GM21737 (cell line): ENCODE results near the gene RBM5.
"Not testable (repeated sequence)": the region's sequence is repeated elsewhere in the genome, so short reads cannot be mapped to it uniquely, and the experiment has no call there.

ENCODE experiments used
- ATAC-seq: cut with Tn5 transposase; IDR thresholded peaks from one replicate; pipeline ENCODE4 v1.9.1; 2021; ENCODE audit warnings: mild to moderate bottlenecking, moderate library complexity; ENCODE audit not compliant: unreplicated experiment

Gene RBM5

DNA sequence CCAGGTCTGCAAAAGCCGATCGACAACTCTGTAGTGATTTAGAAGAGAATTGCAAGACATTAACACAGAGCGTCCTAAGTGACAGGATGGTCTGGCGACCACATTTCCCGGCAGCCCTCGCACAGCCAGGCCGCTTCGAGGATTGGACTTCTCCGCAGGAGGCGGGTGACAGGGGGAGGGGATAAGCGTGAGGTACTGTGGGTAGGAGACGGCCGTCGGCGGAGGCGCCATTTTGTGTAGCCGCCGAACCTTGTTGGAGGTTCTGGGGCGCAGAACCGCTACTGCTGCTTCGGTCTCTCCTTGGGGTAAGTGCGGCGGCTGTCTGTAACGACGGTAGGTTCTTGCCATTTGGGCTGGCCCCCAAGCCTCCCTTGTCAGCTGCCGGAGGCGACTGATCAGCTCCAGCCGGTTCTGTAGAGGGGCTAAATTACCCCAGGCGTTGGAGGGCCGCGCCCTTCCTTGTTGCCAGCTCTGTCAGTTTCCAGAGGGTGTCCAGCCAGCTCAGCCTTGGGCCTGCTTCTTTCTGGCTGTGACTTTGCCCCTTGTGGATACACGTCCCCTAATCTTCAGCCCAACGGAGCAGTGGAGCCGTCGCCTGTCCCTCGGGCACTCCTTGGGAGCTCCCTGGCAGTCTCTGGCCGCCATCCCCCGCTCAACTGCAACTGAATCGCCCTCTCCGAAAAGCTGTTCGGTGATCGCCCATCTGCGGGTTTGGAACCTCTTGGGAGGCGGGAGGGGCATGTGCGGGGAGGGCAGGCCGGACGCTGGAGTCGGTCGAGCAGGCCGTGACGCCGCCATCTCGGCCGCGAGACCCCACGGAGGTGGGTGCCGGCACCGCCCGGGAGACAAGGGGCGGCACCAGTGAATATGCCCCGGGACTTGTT is at the start of gene RBM5:
Gene RBM5, plus strand, starts transcription at position 195 of the 884 bp plus-strand sequence. CDS start 1,516 bp downstream, outside the sequence.
- peak; percentile 97 for ATAC-seq

DNA sequence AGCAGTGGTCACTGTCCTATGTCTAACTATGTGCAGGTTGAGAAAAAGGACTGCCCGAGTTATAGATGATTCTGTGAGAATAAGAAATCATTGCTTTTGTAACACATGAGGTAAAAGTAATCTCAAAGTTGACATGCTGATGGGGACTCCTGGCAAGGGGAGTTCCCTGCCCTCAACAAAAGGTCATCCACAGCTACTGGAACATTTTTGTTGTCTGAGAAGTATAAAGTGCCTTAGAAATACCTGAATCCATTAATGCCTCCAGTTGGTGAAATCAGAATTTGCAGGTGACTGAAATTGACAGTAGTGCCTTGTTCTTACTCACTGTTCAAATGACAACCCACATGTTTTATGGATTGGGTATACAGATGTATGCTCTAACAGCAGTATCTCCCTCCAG is 43.7 kb upstream of the RBM5 start:
- no peak for ATAC-seq

DNA sequence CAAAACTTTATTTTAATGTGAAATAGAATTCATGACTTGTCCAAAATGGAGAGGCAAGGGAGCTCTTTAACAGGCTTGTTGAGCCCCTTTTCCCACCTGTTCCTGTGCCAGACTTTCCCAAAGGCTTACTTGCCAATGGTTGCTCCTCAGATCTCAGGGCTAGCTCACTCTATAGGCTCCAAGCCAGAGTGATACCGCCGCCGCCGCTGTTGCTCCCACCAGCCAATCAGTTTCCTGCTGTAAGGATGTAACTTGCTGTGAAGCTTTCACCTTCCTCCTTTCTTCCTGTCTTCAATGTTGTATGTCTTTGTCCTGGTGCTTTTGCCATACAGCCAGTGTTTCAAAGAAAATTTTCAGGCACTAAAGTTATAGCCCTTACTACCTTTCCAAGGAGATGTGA is 41.3 kb upstream of the RBM5 start:
- ATAC-seq: no peak

DNA sequence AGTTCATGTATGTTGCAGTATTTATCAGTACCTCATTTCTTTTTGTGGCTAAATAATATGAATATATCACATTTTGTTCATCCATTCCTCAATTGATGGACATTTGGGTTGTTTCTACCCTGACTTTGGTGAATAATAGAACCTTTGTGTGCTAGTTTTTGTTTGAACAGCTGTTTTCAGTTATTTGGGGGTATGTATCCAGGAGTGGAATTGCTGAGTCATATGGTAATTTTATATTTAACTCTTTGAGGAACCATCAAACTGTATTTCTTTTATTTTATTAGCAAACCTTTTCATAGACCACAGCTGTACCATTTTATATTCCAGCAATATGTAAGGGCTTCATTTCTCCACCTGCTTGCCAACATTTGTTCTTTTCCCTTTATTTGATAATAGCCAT is 38.4 kb upstream of the RBM5 start:
- ATAC-seq: no peak

DNA sequence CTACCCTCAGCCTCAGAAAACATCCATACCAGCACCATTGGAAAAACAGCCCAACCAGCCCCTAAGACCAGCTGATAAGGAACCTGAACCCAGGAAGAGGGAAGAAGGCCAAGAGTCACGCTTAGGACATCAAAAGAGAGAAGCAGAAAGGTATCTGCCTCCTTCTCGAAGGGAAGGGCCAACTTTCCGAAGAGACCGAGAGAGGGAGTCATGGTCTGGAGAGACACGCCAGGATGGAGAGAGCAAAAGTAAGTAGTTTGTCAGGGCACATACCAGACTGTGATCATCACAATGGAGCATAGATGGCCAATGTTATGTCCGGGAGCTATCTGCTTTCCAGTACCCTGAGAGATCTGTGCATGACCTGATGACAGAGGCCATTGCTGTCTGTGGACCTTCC is 31.0 kb upstream of the RBM5 start:
- no peak for ATAC-seq

DNA sequence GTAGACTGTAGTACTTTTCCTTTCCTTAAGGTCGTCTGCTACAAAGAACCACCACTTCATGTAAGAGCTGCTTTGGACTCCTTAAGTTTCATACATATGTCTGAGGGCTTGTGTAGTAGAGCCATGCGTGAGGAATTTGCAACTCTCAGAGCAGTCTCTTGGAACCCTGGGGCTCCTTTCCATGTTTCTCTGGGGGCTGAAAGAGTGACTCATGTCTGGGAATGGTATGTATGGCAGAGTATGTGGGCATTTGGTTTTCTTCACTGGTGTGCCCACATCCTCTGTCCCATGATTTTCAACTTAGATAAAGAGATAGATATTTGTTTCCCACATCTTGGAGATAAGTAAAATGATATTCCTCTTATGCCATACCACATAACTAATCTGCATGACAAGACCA is 20.6 kb upstream of the RBM5 start:
- no peak for ATAC-seq

DNA sequence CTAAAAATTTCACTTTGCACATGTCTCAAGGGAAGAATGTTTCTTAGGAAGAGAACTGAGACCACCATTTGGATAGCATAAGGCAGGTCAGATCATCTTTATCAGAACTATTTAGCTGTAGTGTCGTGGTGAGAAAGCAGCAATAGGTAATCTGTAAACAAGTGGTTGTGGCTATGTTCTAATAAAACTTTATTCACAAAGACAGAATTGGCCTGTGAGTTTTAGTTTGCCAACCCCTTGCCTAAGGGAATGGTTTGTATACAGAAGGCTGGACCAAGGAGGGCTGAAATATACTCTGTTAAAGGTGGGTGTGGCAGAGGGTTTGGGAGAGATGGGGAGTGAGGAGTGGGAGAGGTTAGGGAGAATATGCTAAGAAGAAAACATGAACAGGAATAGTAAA is 10.6 kb upstream of the RBM5 start:
- no peak for ATAC-seq

DNA sequence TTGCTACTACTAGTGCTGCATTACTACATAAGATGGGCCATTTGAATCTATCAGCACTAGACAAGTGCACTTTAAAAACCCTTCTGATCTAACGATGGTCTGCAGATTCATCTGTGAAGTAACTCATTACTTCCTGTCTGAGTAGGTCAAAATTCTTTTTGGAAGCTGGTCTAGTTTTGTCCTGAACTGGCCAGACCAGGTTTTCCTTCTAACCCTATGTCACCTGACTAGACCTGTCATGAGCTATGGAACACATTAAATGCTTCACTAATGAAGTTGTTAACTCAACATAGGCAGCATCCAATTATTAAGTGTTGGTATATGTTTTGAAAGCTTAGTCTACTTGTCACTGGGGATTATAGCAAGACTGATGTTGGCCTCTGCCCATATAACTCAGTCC is 10.1 kb upstream of the RBM5 start:
- no peak for ATAC-seq

DNA sequence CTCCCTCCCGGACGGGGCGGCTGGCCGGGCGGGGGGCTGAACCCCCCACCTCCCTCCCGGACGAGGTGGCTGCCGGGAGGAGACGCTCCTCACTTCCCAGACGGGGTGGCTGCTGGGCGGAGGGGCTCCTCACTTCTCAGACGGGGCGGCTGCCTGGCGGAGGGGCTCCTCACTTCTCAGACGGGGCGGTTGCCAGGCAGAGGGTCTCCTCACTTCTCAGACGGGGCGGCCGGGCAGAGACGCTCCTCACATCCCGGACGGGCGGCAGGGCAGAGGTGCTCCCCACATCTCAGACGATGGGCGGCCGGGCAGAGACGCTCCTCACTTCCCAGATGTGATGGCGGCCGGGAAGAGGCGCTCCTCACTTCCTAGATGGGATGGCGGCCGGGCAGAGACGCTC is 3.8 kb upstream of the RBM5 start:
- not testable (repeated sequence) for ATAC-seq

DNA sequence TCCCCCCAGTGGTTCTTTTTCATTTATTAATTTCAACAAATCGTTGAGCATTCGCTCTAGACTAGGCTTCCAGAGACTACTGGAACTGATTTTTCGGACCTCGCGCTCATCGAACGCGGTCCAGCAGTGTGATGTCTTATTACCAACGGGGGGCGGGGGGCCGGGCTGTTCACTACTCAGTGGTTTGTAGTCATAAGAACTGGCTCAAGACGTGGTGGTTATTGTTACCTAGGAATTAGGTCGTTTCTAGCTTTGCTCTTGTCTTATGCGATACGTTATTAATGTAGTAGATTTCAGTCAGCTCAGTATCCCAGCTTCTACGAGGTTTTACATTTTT is 858 bp downstream of the RBM5 start:
- ATAC-seq: no peak

DNA sequence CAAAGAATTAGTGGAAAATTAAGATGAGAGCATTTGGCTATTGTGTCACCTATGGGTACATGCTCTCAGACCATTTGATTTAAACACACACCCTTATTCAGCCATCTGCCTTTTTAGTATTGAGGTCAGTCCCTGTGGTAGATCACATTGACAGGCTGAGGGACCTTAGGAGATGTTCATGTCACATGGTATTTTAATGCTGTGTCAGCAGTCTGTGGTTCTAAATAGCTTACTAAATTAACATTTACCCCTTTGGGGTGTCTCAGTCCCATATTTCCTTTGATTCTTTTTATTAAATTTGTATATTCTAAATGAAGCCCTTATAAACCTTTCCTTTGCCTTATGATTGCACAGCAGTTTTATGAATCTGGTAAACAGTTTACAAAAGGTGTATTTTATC is 2.3 kb downstream of the RBM5 start:
- no peak for ATAC-seq

DNA sequence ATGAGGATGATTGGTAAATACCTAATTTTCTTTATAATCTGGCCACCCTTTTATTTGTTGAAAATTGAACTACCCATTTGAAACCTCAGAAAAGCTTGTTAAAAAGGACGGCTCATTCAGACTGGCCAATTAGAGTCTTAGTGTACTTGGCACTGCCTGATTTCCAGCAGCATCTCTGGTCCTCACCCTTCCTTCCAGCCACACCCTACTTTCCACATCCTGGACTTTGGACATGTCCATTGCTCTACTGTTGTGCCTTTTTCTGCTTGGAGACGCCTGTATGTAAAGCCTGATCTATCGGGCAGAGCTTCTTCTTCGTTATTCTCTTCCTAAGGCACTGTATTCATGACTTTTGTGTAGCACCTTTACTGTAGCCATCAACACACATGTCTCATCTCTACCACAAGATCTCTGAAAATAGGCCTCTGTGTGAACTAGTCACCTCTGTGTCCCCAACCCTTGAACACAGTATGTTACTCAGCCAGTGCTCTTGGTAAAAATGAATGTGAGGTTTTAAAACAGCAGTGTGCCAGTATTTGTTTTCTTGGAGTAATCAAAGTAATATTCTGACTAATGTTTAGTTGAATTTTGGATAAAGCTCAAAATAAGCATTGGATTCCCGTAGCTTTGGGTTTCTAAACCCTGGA is 6.8 kb downstream of the RBM5 start:
- ATAC-seq: no peak

DNA sequence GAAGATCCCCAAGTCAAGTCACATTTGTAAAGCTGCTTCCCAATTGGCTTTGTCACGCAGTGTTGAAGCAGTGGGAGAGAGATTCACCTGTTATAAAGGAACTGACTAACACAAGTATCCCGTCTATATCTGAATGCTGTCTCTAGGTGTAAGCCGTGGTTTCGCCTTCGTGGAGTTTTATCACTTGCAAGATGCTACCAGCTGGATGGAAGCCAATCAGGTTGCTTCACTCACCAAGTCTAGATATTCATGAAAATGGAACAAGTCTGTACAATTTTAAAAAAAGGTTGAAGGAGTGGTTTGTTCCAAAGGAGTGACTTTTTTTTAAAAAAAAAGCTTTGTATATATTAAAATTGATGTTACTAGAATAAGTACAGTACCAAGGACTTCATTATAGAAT is 11.7 kb downstream of the RBM5 start:
- no peak for ATAC-seq

DNA sequence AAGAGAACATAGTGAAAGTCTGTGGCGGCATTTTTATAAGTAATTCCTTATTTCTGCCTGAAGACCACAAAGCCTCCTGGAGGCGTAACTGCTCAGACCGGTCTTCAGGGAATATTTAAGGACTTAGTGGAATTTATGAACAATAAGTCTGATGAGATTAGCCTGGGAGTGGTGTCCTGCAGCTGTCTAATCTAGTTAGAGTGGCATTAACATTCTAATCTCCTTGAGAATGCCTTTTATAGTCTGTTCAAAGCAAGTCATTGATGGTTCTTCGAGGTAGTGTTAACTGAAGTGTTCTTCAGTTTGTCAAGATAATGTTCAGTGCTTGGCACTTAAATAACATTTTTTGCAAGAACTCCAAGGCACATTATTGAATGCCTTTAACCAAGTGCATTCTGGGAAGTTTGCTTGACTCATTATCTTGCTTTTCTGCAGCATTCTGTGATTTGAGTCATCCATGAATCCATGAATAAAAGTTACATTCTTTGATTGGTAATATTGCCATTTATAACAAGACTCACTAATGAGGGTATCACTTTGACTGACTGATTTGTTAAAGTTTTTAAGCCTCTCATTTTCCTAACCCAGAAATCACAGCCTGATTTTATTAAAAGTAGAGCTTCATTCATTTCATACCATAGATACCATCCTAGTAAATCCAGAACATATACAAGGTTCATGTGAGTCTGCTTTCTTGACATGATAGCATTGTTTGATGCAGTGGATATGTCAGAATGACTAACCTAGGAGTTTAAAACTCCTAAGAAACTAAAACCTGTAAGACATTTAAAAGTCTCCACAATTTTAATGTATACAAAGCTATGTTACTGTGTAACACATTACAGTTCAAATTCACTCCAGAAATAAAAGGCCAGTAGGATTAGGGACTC is 12.5 kb downstream of the RBM5 start:
- no peak for ATAC-seq

DNA sequence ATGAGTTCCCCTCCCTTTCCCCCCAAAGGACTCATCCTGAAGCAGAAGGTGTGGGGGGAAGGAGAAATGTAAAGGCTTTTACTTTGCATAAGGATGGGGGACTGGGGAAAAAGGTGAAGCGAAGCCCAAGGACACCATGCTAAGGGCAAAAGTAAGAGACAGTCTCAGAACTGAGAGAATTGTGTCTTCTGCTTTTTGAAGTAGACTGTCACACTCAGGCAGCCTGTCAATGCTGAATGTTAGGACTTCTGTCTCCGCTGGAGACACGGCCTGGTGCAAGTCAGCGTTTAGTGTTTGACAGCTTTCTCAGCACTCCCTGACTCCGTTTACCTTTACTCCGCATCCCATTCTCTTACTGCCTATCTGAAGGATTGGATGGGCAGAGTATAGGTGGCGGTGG is 13.8 kb downstream of the RBM5 start:
- no peak for ATAC-seq

DNA sequence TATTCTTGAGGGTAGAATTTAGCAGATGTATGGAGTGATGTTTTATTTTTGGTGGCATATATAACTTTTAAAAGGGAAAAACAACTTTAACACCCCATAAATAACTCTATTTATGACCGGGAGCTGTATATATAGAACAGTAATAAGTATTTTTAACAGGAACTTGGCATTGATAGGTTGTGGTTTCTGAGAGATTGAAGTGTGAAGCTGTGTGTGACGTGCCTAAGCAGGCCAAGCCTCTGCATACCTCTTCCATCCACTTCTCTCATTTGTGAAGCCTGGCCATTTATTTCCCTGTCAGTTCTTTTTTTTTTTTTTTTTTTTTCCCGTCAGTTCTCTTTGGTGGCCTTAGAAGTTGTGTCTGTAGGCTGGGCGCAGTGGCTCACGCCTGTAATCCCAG is 23.0 kb downstream of the RBM5 start:
- ATAC-seq: no peak

DNA sequence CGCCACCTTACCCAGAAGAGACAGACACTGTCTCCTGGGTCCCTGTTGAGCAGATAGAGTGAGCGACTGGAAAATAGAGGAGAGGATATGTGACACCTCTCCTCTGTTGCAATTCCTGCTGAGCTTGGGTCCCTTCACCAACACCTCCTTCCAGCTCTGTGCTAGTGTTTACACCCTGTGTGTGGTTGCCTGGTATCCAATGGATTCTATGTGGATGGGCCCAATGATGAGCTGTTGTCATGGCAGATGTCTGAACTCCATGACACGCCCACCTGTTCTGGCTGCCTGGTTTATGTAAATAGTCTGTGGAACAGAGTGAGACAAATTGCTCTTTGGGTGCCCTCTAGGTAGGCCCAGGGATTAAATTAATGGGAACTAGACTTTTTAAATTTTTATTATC is 23.7 kb downstream of the RBM5 start:
- ATAC-seq: no peak

DNA sequence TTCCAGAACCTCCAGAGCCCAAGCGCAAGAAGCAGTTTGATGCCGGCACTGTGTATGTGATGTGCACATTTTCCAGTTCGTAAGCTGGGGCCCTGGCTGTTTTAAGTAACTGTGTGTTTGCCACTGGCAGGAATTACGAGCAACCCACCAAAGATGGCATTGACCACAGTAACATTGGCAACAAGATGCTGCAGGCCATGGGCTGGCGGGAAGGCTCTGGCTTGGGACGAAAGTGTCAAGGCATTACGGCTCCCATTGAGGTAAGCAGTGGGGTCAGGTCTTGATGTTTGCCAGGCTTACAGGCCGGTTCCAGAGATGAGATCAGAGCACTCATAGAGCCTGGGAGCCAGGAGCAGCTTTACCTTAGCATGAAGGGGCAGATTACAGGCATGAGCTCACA is 28.4 kb downstream of the RBM5 start:
- ATAC-seq: no peak

DNA sequence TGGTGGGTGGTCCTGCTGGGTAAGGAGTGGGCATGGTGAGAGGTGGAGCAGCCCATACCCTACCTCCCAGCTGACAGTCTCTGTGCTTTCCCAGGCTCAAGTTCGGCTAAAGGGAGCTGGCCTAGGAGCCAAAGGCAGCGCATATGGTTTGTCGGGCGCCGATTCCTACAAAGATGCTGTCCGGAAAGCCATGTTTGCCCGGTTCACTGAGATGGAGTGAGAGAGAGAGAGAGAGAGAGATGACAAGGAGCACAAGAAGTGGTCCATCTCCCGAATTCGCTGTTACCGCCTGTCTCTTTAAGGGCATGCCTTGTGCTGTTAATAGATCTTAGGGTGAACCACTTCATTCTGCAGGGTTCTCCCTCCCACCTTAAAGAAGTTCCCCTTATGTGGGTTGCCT is 29.5 kb downstream of the RBM5 start:
- ATAC-seq: no peak

DNA sequence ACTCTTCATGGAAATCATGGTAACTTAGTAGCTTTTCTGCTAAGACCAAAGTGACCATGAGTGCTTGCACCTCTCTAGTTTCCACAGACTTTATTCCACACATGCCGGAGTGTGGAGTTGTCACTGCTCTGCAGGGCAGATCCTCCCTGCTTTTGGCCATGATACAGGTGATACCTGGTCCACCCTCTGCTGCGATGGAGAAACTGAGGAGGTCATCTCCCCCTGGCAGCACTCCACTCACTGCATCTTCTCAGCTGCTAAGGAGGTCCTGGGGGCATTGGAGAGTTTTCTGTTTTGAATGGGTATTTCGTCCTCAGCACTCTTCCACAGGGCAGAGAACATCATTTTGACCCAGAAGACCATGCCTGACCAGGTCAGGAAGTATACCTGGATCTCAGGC is 31.1 kb downstream of the RBM5 start:
- no peak for ATAC-seq

DNA sequence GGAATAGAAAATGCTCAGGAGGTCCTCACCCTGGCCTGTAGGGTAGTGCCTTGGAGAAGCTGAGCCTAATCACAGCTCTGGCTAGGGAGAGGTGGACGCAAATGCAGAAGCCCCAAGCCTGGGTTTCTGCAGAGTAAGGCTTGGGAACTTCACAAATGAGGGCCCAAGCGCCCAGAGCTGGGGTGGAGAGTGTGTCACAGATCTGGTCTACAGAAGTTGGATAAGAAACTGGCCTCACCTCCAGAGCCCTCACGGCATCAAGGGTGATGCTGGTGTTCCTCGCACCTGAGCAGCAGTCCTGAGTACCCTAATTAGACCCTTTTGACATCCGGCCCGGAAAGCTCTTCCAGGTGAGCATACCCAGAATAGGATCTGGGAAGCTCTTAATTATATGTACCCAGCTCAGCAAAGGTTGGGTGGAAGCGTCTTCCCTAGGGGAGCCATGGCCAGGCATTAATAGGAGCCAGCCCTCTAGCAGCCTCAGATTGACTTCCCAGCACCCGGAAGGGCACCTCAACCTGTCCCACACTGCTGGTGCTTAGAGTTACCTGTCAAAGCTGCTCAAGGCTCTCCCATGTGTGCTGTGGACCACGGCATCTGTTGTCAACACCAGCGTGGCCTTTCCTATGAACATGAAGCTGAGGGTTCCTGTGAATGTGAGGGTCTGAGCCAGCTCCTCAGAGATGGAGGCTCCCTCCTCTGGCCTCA is 31.8 kb downstream of the RBM5 start:
- ATAC-seq: no peak
